ENCODE measurements around the gene GNAT1.

- TF ChIP-seq YY1 (IDR thresholded peaks at IDR 0.05; ENCODE audit: insufficient read depth, insufficient read length) (no peak), ZNF274 (IDR thresholded peaks at IDR 0.05; ENCODE audit: low read depth, low read length) (no peak)
These were observed 13.5 kb downstream of the GNAT1 start, which contains the start of gene SLC38A3 for GRCh38 chr3:50204804-50205412.

Data from NT2/D1 (cell line).